OCI-LY3 (cell line): ENCODE data around the gene CRIM1.

ENCODE experiments used
- H2AFZ ChIP-seq: fragments of 200-600, 300-600 bp; shearing (Covaris generic); 2 replicates; pipeline ENCODE4 v1.6.0; 2014; ENCODE audit warnings: antibody characterized with exemption, low read depth, low read length
- H3K27ac ChIP-seq: fragments of 200-600, 300-600 bp; sonication (generic); 2 replicates; pipeline ENCODE4 v1.5.1; 2014; ENCODE audit warnings: mild to moderate bottlenecking, low read length, moderate library complexity, mixed read lengths
- H3K27me3 ChIP-seq: fragments of 200-600, 300-600 bp; sonication (generic); 2 replicates; pipeline ENCODE4 v1.6.1; 2014; ENCODE audit warnings: low read depth, low read length, mixed read lengths
- H3K36me3 ChIP-seq: fragments of 200-600, 300-600 bp; sonication (generic); replicated peaks from 2 replicates; pipeline ENCODE3; 2014; ENCODE audit warnings: low read depth, low read length, mixed read lengths
- H3K4me1 ChIP-seq: fragments of 300-600, 200-600 bp; sonication (generic); 2 replicates; pipeline ENCODE4 v1.6.1; 2014; ENCODE audit warnings: low read length, mixed read lengths
- H3K4me2 ChIP-seq: fragments of 200-600, 300-600 bp; sonication (generic); 2 replicates; pipeline ENCODE4 v1.6.1; 2014; ENCODE audit warnings: low read length, mixed read lengths
- H3K4me3 ChIP-seq: fragments of 300-600, 200-600 bp; sonication (generic); 2 replicates; pipeline ENCODE4 v1.5.1; 2014; ENCODE audit warnings: antibody characterized with exemption, mild to moderate bottlenecking, low read length, moderate library complexity
- H3K79me2 ChIP-seq: fragments of 300-600, 200-600 bp; shearing (Covaris generic); 2 replicates; pipeline ENCODE4 v1.6.1; 2014; ENCODE audit warnings: mild to moderate bottlenecking, low read length, mixed read lengths
- H3K9ac ChIP-seq: fragments of 300-600, 200-600 bp; shearing (Covaris generic); 2 replicates; pipeline ENCODE4 v1.6.0; 2014; ENCODE audit warnings: mild to moderate bottlenecking, low read length, moderate library complexity
- H3K9me3 ChIP-seq: fragments of 200-600, 300-600 bp; shearing (Covaris generic); 2 replicates; pipeline ENCODE4 v1.6.1; 2014; ENCODE audit warnings: low read length, mixed read lengths; ENCODE audit not compliant: insufficient read depth
- H4K20me1 ChIP-seq: fragments of 200-600, 300-600 bp; sonication (generic); 2 replicates; pipeline ENCODE4 v1.6.1; 2016; ENCODE audit warnings: low read length, mixed read lengths; ENCODE audit not compliant: insufficient read depth
- EZH2phosphoT487 ChIP-seq: fragments of 200-600 bp; shearing (Covaris generic); IDR thresholded peaks from 2 replicates; pipeline ENCODE4 v1.6.1; 2018; ENCODE audit warnings: antibody characterized with exemption, mixed run types, low read depth
- TF ChIP-seq, protein P1 (sequence below): fragments of 200-600, 300-600 bp; sonication (generic); IDR thresholded peaks from 2 replicates; pipeline ENCODE4 v1.5.1; 2014; ENCODE audit warnings: antibody characterized with exemption, low read length, low read depth

Gene CRIM1

DNA sequence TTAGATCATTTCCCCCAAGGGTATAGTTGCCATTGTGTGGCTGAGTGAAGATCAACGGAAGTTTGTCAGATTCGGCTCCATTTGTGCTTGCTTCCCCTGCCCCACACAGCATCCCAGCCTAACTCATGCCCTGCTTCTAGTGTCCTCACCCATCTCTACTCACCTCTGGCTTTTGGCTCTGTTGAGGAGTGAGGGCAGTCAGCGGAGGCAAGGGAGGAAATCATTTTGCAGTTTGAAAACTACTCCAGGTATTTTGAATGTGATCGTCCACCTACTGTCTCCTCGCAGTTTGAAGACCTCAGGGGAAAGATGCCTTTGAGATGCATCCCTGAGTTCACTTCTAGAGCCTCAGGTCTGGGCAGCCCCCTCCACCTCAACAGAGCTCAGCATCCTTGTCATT is 126.1 kb downstream of the CRIM1 start:
- H2AFZ ChIP-seq = no peak overlapping the region
- no peaks in the 10 kb centered on the region for H3K4me1 ChIP-seq
- no peaks in the 10 kb centered on the region for H4K20me1 ChIP-seq
- no peak overlapping the region for H3K4me2 ChIP-seq
- TF ChIP-seq, protein P1, sequence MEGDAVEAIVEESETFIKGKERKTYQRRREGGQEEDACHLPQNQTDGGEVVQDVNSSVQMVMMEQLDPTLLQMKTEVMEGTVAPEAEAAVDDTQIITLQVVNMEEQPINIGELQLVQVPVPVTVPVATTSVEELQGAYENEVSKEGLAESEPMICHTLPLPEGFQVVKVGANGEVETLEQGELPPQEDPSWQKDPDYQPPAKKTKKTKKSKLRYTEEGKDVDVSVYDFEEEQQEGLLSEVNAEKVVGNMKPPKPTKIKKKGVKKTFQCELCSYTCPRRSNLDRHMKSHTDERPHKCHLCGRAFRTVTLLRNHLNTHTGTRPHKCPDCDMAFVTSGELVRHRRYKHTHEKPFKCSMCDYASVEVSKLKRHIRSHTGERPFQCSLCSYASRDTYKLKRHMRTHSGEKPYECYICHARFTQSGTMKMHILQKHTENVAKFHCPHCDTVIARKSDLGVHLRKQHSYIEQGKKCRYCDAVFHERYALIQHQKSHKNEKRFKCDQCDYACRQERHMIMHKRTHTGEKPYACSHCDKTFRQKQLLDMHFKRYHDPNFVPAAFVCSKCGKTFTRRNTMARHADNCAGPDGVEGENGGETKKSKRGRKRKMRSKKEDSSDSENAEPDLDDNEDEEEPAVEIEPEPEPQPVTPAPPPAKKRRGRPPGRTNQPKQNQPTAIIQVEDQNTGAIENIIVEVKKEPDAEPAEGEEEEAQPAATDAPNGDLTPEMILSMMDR = no peak
- no peak for TF ChIP-seq EZH2phosphoT487
- H3K27ac ChIP-seq = no peak overlapping the region
- peaks cover 6% of the 10 kb centered on the region; the same call in 1 of the 2 replicates for H3K9me3 ChIP-seq
- no peaks in the 10 kb centered on the region; the same call in 1 of the 2 replicates for H3K27me3 ChIP-seq
- no peak overlapping the region for H3K4me3 ChIP-seq
- H3K9ac ChIP-seq = no peak overlapping the region
- no peaks in the 10 kb centered on the region for H3K79me2 ChIP-seq
- no peaks in the 10 kb centered on the region for H3K36me3 ChIP-seq

DNA sequence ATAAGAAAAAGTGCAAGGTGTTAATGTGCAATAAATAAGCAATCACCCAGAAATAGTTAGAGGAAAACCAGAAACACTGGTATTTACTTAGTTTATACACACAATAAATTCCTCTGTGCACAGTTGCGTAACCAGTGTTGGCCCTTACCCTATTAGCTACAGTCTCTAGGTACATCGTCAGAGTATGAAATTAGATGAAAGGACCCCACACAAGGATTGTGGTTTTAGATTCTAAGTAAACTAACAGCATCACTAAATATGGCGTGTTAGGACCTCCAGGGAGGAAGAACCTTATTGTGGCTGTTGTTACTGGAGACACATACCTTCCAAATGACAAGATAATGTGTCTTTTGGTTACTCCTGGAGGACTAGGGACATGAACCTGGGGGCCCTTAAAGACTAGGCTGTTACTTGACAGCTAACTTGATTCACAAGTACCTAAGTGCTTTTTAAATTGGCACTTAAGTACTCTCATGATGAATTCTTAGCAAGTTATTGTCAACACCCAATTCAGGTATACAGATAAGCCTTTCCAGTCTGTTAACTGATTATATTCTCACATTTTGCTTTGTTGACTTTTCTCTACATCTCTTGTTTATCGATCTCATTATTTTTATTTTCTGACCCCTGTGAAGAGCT is 127.1 kb downstream of the CRIM1 start:
- H3K4me3 ChIP-seq = no peak overlapping the region
- H3K4me2 ChIP-seq = no peak overlapping the region
- H3K4me1 ChIP-seq = no peaks in the 10 kb centered on the region
- H3K9ac ChIP-seq = no peak overlapping the region
- no peaks in the 10 kb centered on the region for H3K36me3 ChIP-seq
- no peaks in the 10 kb centered on the region for H3K9me3 ChIP-seq
- H3K79me2 ChIP-seq = no peaks in the 10 kb centered on the region
- no peak overlapping the region for H2AFZ ChIP-seq
- no peaks in the 10 kb centered on the region for H4K20me1 ChIP-seq
- H3K27ac ChIP-seq = no peak overlapping the region
- TF ChIP-seq, protein P1 = no peak
- no peak for TF ChIP-seq EZH2phosphoT487
- no peaks in the 10 kb centered on the region; the same call in 1 of the 2 replicates for H3K27me3 ChIP-seq

DNA sequence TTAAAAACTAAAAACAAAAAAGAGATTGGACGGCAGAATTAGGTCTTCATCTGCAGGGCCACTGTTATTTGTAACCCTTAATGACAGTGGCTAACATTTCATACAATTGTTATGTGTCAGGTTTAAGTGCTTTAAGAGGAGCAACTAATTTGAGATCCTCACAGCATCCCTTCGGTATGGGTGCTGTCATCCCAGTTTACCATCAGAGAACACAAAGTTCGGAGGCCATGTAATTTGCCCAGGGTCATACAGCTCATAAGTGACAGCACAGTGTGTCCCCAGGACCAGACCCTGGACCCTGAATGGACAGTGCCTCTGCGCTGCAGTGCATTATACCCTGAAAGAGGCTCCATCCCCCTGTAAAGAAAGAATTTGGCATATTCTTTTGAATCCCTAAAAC is 127.7 kb downstream of the CRIM1 start:
- H3K27ac ChIP-seq = no peak overlapping the region
- TF ChIP-seq, protein P1 = no peak
- no peak for TF ChIP-seq EZH2phosphoT487
- no peaks in the 10 kb centered on the region for H3K9me3 ChIP-seq
- H3K27me3 ChIP-seq = no peaks in the 10 kb centered on the region; the same call in 1 of the 2 replicates
- H3K4me1 ChIP-seq = no peaks in the 10 kb centered on the region
- no peaks in the 10 kb centered on the region for H3K36me3 ChIP-seq
- H3K79me2 ChIP-seq = no peaks in the 10 kb centered on the region
- no peaks in the 10 kb centered on the region for H4K20me1 ChIP-seq
- H2AFZ ChIP-seq = no peak overlapping the region
- no peak overlapping the region for H3K4me2 ChIP-seq
- H3K9ac ChIP-seq = no peak overlapping the region
- no peak overlapping the region for H3K4me3 ChIP-seq

DNA sequence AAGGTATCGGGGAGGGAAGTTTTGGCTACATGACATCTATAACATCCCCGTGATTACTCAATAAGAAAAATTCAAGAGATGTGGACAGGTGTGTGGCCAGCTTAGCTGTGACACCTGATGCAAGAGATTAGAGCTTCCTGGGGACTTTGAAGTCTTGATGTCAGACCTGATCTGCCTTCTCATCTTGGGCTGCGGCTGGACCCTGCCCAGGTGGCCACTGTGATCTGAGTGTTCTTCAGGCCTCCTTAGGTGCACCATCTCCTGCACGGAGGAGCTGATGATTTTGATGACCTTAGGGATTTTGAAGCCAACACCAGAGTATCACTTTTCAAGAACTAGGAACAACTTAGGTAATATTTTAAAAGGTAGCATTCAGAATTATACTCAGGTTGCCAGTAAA is 128.9 kb downstream of the CRIM1 start:
- no peak overlapping the region for H3K9ac ChIP-seq
- H3K4me3 ChIP-seq = no peak overlapping the region
- no peak overlapping the region for H3K27ac ChIP-seq
- H4K20me1 ChIP-seq = no peaks in the 10 kb centered on the region
- no peaks in the 10 kb centered on the region for H3K79me2 ChIP-seq
- no peak overlapping the region for H2AFZ ChIP-seq
- TF ChIP-seq, protein P1 = no peak
- TF ChIP-seq EZH2phosphoT487 = no peak
- H3K36me3 ChIP-seq = no peaks in the 10 kb centered on the region
- no peaks in the 10 kb centered on the region for H3K9me3 ChIP-seq
- H3K27me3 ChIP-seq = no peaks in the 10 kb centered on the region; the same call in 1 of the 2 replicates
- H3K4me1 ChIP-seq = no peaks in the 10 kb centered on the region
- no peak overlapping the region for H3K4me2 ChIP-seq
